GM21390 (cell line): ENCODE data around the gene TAC1.
"Not testable (repeated sequence)": the region's sequence is repeated elsewhere in the genome, so short reads cannot be mapped to it uniquely, and the experiment has no call there.

Experiments used
- ATAC-seq: cut with Tn5 transposase; IDR thresholded peaks from one replicate; pipeline ENCODE4 v1.9.1; 2021; ENCODE audit not compliant: unreplicated experiment

TAC1 gene, protein sequence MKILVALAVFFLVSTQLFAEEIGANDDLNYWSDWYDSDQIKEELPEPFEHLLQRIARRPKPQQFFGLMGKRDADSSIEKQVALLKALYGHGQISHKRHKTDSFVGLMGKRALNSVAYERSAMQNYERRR

DNA sequence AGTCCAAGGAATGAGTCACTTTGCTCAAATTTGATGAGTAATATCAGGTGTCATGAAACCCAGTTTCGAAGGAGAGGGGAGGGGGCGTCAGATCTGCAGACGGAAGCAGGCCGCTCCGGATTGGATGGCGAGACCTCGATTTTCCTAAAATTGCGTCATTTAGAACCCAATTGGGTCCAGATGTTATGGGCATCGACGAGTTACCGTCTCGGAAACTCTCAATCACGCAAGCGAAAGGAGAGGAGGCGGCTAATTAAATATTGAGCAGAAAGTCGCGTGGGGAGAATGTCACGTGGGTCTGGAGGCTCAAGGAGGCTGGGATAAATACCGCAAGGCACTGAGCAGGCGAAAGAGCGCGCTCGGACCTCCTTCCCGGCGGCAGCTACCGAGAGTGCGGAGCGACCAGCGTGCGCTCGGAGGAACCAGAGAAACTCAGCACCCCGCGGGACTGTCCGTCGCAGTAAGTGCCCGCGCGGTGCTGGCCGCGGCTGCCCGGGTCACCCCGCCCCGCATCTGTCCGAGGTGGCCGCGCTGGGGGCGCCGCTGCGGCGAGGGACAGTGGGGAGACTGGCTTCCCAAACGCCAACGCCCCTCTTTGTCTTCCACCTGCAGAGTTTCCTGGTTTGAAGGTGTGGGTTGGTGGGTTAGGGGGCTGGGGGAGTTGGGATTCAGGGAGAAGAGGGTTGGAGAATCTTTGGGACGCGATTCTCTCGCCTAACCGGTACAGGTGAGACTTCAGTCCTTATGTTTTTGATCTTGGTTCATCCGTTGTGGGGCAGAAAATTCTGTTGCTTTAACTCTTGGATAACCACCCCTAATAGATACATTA, at the start of gene TAC1:
TSS of gene TAC1 (plus strand) at position 351 of the 829 bp plus-strand sequence. CDS start 527 bp downstream, outside the sequence.
- no peak for ATAC-seq

DNA sequence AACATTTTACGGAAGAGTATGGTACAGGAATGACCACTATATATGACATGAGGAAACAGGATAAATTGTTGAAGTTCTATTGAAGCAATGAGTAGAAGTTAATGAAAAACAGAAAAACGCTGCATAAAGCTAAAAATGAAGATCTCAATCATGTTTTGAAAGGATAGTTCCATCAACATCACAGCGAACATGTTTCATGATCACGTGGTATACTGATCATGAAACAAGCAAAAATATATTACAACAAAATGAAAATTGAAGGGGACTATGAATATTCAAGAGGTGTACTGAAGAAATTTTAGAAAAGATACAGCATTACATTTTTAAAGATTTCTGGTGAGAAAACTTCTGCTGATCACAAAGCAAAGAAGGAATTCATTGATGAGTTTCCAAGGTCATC, 45.9 kb upstream of the TAC1 start:
- ATAC-seq, result no peak

- no peak for ATAC-seq
Measured at GRCh38 chr7:97693586-97693985, 38.3 kb upstream of the TAC1 start.

GRCh38 chr7:97694355-97694754, 37.5 kb upstream of the TAC1 start:
- ATAC-seq, result no peak

- no peak for ATAC-seq
Measured at GRCh38 chr7:97697396-97697795, 34.5 kb upstream of the TAC1 start.

DNA sequence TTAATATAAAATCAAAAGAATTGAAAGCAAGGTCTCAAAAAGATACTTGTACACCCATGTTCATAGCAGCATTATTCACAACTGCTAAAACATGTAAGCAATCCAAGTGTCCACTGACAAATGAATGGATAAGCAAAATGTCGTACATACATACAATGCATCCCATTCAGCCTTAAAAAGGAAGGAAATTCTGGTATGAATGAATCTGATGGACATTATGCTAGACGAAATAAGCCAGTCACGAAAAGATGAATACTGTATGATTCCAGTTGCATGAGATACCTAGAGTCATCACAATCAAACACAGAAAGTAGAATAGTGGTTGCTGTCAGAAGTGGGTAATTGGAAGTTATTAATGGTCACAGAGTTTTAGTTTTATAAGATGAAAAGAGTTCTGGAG, 9.5 kb upstream of the TAC1 start:
- no peak for ATAC-seq

- no peak for ATAC-seq
Measured at GRCh38 chr7:97732565-97733275, 834 bp downstream of the TAC1 start.

DNA sequence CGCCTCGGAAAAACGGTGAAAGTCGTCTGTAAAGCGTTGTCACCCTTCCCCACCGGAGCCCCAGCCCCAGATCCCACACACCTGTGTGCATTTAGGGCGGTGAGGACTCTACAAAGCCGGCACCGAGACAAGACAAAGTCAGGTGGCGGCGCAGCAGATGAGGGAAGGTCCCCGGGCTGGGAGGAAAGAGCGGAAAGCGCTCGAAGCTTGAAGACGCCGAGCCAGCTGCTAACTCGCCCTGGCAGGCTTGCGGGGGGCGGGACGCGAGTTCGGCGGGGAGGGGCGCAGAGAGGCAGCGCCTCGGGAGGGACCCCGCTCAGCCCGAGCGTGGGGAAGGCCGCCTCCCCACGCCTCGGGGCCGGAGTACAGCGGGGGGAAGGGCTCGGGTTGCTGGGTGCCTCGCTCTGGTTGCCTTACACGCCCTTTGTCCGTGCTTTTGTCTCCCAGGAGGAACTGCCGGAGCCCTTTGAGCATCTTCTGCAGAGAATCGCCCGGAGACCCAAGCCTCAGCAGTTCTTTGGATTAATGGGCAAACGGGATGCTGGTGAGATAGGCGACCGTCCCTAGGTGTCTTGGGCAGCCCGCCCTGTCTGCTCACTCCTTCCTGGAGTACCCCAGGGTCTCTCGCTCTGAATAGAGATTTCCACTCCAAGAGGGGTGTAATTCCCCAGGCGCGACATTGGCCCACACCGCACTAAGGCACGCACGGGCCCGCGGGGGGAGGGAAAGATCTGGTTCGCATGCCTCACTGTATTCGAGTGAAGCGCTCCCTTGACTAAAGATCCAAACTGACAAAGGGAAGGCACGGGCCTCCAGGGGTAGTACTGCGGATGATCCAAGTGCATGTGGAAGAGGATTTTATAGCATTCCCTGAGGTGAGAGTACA, 1.6 kb downstream of the TAC1 start:
- no peak for ATAC-seq

GRCh38 chr7:97734255-97734654, 2.4 kb downstream of the TAC1 start:
- ATAC-seq, result no peak

GRCh38 chr7:97735075-97735474, 3.2 kb downstream of the TAC1 start:
- no peak for ATAC-seq

GRCh38 chr7:97748482-97748881, 16.6 kb downstream of the TAC1 start:
- no peak for ATAC-seq

GRCh38 chr7:97751566-97751965, 19.7 kb downstream of the TAC1 start:
- no peak for ATAC-seq

GRCh38 chr7:97752215-97752614, 20.3 kb downstream of the TAC1 start:
- ATAC-seq, result no peak

DNA sequence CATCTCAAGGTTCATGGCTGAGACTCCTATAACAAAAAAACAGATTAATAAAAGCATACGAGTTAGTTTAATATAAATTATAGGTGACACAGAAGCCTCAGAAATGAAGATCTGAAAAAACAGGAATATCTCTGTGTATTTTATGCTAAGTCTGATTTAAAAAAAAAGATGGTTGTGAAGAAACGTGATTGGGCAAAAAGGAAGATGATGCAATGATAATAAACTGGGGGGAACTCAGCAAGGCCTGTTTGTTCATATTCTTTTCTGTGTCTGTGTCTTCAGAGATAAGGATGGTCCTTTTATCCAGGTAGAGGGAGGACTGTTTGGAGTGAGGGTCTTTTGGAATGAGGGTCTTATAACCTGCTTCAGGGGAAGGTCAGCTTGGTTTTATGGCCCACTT, 25.9 kb downstream of the TAC1 start:
- no peak for ATAC-seq

- ATAC-seq, result no peak
Measured at GRCh38 chr7:97770850-97771249, 39.0 kb downstream of the TAC1 start.

DNA sequence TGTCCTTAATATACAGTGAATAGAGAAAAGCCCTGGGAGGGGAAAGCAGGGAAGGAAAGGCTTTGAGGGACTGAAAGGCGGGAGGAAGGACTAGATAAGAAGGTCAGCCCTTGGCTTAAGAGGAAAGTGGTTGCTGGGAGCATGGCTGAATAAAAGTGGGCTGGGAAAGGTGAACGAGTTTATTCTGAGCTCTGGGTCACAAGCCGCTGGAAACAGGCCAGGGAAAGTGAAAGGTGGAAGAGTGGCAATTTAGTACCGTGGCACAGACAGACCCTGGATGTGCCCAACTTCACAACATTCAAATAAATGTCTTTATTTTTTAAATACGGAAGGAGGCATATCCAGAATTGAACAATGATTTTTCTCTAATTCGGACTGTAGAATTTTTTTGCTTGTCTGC, 39.7 kb downstream of the TAC1 start:
- no peak for ATAC-seq

- no peak for ATAC-seq
Measured at GRCh38 chr7:97772045-97772901, 40.4 kb downstream of the TAC1 start.

DNA sequence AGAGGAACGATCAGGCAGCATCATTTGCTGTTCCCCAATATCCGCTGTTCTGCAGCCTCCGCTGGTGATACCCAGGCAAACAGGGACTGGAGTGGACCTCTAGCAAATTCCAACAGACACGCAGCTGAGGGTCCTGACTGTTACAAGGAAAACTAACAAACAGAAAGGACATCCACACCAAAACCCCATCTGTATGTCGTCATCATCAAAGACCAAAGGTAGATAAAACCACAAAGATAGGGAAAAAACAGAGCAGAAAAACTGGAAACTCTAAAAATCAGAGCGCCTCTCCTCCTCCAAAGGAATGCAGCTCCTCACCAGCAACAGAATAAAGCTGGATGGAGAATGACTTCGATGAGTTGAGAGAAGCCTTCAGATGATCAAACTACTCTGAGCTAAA, 54.5 kb downstream of the TAC1 start:
- ATAC-seq, result not testable (repeated sequence)
